ENCODE results near the gene SLC37A4.
A peak's percentile ranks its signal among the peaks of the same experiment; 100 is the strongest.

SLC37A4 gene

GRCh38 chr11:119029340-119030028, 1.2 kb downstream of the SLC37A4 start:
- no peak overlapping the region for H3K4ac ChIP-seq (ENCODE audit: low read depth, low read length)
- no peak overlapping the region for H4K8ac ChIP-seq (ENCODE audit: low read depth, low read length)
- no peaks in the 10 kb centered on the region for H3K27me3 ChIP-seq (ENCODE audit: insufficient read depth, low read length, poor library complexity)
- H3K79me1 ChIP-seq (ENCODE audit: low read length), result peaks cover 11% of the 10 kb centered on the region
- no peak overlapping the region for H2BK15ac ChIP-seq (replicated peaks; ENCODE audit: low read depth)
- no peak overlapping the region for H3K18ac ChIP-seq (ENCODE audit: low read length)
- H3K4me2 ChIP-seq (ENCODE audit: low read length), result peak overlapping the region; percentile 65
- H2AK5ac ChIP-seq (ENCODE audit: low read length), result no peak overlapping the region
- H3K56ac ChIP-seq (ENCODE audit: low read length), result peak overlapping the region; percentile 94
- no peak overlapping the region for H3K4me3 ChIP-seq (ENCODE audit: low read length)
- no peak overlapping the region for H2BK5ac ChIP-seq (ENCODE audit: low read length)
- no peak overlapping the region for H3K23ac ChIP-seq (ENCODE audit: low read length)
- no peak overlapping the region for H4K5ac ChIP-seq (ENCODE audit: low read length)
- H3K4me1 ChIP-seq (ENCODE audit: control insufficient read depth, low read depth, low read length), result peaks cover 11% of the 10 kb centered on the region
- H3K9ac ChIP-seq (ENCODE audit: low read length), result peak overlapping the region; percentile 83
- no peaks in the 10 kb centered on the region for H3K79me2 ChIP-seq (ENCODE audit: control insufficient read depth, insufficient read depth, low read length)
- no peak overlapping the region for H3K27ac ChIP-seq (ENCODE audit: low read depth, low read length)
- peak; percentile 35 for DNase-seq
- whole genome bisulfite sequencing (ENCODE audit: extremely low coverage, insufficient coverage, low lambda C conversion rate), result no CpG with 5 or more reads among the region's 10 CpGs
- H2BK120ac ChIP-seq (ENCODE audit: low read depth, low read length), result no peak overlapping the region
- H3K36me3 ChIP-seq (ENCODE audit: control insufficient read depth, insufficient read depth, low read length), result peaks cover 2% of the 10 kb centered on the region

GRCh38 chr11:119029069-119029339, 1.7 kb downstream of the SLC37A4 start:
- Histone ChIP-seq H3K9ac (ENCODE audit: low read length) (peak overlapping the region; percentile 83), H3K18ac (ENCODE audit: low read length) (no peak overlapping the region), H3K36me3 (ENCODE audit: control insufficient read depth, insufficient read depth, low read length) (peaks cover 2% of the 10 kb centered on the region), H3K23ac (ENCODE audit: low read length) (no peak overlapping the region), H3K4me3 (ENCODE audit: low read length) (no peak overlapping the region), H3K4ac (ENCODE audit: low read depth, low read length) (no peak overlapping the region), H4K5ac (ENCODE audit: low read length) (no peak overlapping the region), H2BK5ac (ENCODE audit: low read length) (no peak overlapping the region), H2AK5ac (ENCODE audit: low read length) (no peak overlapping the region), H3K79me1 (ENCODE audit: low read length) (peaks cover 11% of the 10 kb centered on the region), H2BK120ac (ENCODE audit: low read depth, low read length) (no peak overlapping the region), H3K27ac (ENCODE audit: low read depth, low read length) (no peak overlapping the region), H4K8ac (ENCODE audit: low read depth, low read length) (no peak overlapping the region), H2BK15ac (replicated peaks; ENCODE audit: low read depth) (no peak overlapping the region), H3K27me3 (ENCODE audit: insufficient read depth, low read length, poor library complexity) (no peaks in the 10 kb centered on the region), H3K79me2 (ENCODE audit: control insufficient read depth, insufficient read depth, low read length) (no peaks in the 10 kb centered on the region), H3K4me2 (ENCODE audit: low read length) (no peak overlapping the region), H3K4me1 (ENCODE audit: control insufficient read depth, low read depth, low read length) (peaks cover 11% of the 10 kb centered on the region), H3K56ac (ENCODE audit: low read length) (peak overlapping the region; percentile 26)
- no peak for DNase-seq
- WGBS (ENCODE audit: extremely low coverage, insufficient coverage, low lambda C conversion rate), result no CpG with 5 or more reads among the region's 1 CpG

GRCh38 chr11:119028346-119029068, 2.2 kb downstream of the SLC37A4 start:
- Histone ChIP-seq H2BK120ac (ENCODE audit: low read depth, low read length) (no peak overlapping the region), H3K4me1 (ENCODE audit: control insufficient read depth, low read depth, low read length) (peaks cover 13% of the 10 kb centered on the region)

GRCh38 chr11:119027561-119028345, 2.9 kb downstream of the SLC37A4 start:
- peaks cover 15% of the 10 kb centered on the region for H3K4me1 ChIP-seq (ENCODE audit: control insufficient read depth, low read depth, low read length)
- no peak overlapping the region for H2BK120ac ChIP-seq (ENCODE audit: low read depth, low read length)
- H3K27me3 ChIP-seq (ENCODE audit: insufficient read depth, low read length, poor library complexity), result no peaks in the 10 kb centered on the region
- H3K79me2 ChIP-seq (ENCODE audit: control insufficient read depth, insufficient read depth, low read length), result peaks cover 1% of the 10 kb centered on the region
- H3K4me2 ChIP-seq (ENCODE audit: low read length), result no peak overlapping the region
- no peak overlapping the region for H4K8ac ChIP-seq (ENCODE audit: low read depth, low read length)
- WGBS (ENCODE audit: extremely low coverage, insufficient coverage, low lambda C conversion rate), result no CpG with 5 or more reads among the region's 9 CpGs
- H3K56ac ChIP-seq (ENCODE audit: low read length), result peak overlapping the region; percentile 22
- H3K4ac ChIP-seq (ENCODE audit: low read depth, low read length), result no peak overlapping the region
- no peak overlapping the region for H3K4me3 ChIP-seq (ENCODE audit: low read length)
- H2AK5ac ChIP-seq (ENCODE audit: low read length), result no peak overlapping the region
- no peak overlapping the region for H3K27ac ChIP-seq (ENCODE audit: low read depth, low read length)
- no peak overlapping the region for H2BK5ac ChIP-seq (ENCODE audit: low read length)
- H3K23ac ChIP-seq (ENCODE audit: low read length), result no peak overlapping the region
- peaks cover 11% of the 10 kb centered on the region for H3K79me1 ChIP-seq (ENCODE audit: low read length)
- no peak overlapping the region for H2BK15ac ChIP-seq (replicated peaks; ENCODE audit: low read depth)
- no peak for DNase-seq
- H4K5ac ChIP-seq (ENCODE audit: low read length), result no peak overlapping the region
- peaks cover 2% of the 10 kb centered on the region for H3K36me3 ChIP-seq (ENCODE audit: control insufficient read depth, insufficient read depth, low read length)
- H3K9ac ChIP-seq (ENCODE audit: low read length), result no peak overlapping the region
- no peak overlapping the region for H3K18ac ChIP-seq (ENCODE audit: low read length)

More at GRCh38 chr11:119028346-119029068, 2.2 kb downstream of the SLC37A4 start:
- Histone ChIP-seq H2BK15ac (replicated peaks; ENCODE audit: low read depth) (no peak overlapping the region), H3K27me3 (ENCODE audit: insufficient read depth, low read length, poor library complexity) (no peaks in the 10 kb centered on the region), H3K27ac (ENCODE audit: low read depth, low read length) (no peak overlapping the region), H3K9ac (ENCODE audit: low read length) (peak overlapping the region; percentile 83), H3K4me2 (ENCODE audit: low read length) (no peak overlapping the region), H4K5ac (ENCODE audit: low read length) (no peak overlapping the region), H3K23ac (ENCODE audit: low read length) (no peak overlapping the region), H3K18ac (ENCODE audit: low read length) (no peak overlapping the region), H2AK5ac (ENCODE audit: low read length) (no peak overlapping the region), H4K8ac (ENCODE audit: low read depth, low read length) (no peak overlapping the region), H3K79me1 (ENCODE audit: low read length) (peaks cover 11% of the 10 kb centered on the region), H3K36me3 (ENCODE audit: control insufficient read depth, insufficient read depth, low read length) (peaks cover 2% of the 10 kb centered on the region), H3K79me2 (ENCODE audit: control insufficient read depth, insufficient read depth, low read length) (no peaks in the 10 kb centered on the region), H3K4ac (ENCODE audit: low read depth, low read length) (no peak overlapping the region), H2BK5ac (ENCODE audit: low read length) (no peak overlapping the region), H3K56ac (ENCODE audit: low read length) (peak overlapping the region; percentile 26), H3K4me3 (ENCODE audit: low read length) (no peak overlapping the region)
- WGBS (ENCODE audit: extremely low coverage, insufficient coverage, low lambda C conversion rate), result no CpG with 5 or more reads among the region's 9 CpGs
- peak; percentile 67 for DNase-seq

GRCh38 chr11:119026970-119027369, 3.7 kb downstream of the SLC37A4 start:
- Histone ChIP-seq H3K4me2 (ENCODE audit: low read length) (no peak overlapping the region), H3K36me3 (ENCODE audit: control insufficient read depth, insufficient read depth, low read length) (peaks cover 2% of the 10 kb centered on the region), H3K27me3 (ENCODE audit: insufficient read depth, low read length, poor library complexity) (no peaks in the 10 kb centered on the region), H3K79me1 (ENCODE audit: low read length) (peaks cover 11% of the 10 kb centered on the region), H2BK120ac (ENCODE audit: low read depth, low read length) (no peak overlapping the region), H3K4me1 (ENCODE audit: control insufficient read depth, low read depth, low read length) (peaks cover 15% of the 10 kb centered on the region), H2BK15ac (replicated peaks; ENCODE audit: low read depth) (no peak overlapping the region), H4K8ac (ENCODE audit: low read depth, low read length) (no peak overlapping the region), H3K4me3 (ENCODE audit: low read length) (no peak overlapping the region), H3K27ac (ENCODE audit: low read depth, low read length) (no peak overlapping the region), H3K18ac (ENCODE audit: low read length) (no peak overlapping the region), H2BK5ac (ENCODE audit: low read length) (no peak overlapping the region), H2AK5ac (ENCODE audit: low read length) (no peak overlapping the region), H3K79me2 (ENCODE audit: control insufficient read depth, insufficient read depth, low read length) (peaks cover 1% of the 10 kb centered on the region), H3K9ac (ENCODE audit: low read length) (no peak overlapping the region), H3K23ac (ENCODE audit: low read length) (no peak overlapping the region), H3K4ac (ENCODE audit: low read depth, low read length) (no peak overlapping the region), H3K56ac (ENCODE audit: low read length) (no peak overlapping the region), H4K5ac (ENCODE audit: low read length) (no peak overlapping the region)
- no peak for DNase-seq
- no CpG with 5 or more reads among the region's 2 CpGs for WGBS (ENCODE audit: extremely low coverage, insufficient coverage, low lambda C conversion rate)
